ENCODE results near the gene HORMAD2. TPM values are rescaled to one million over a fixed set of nuclear protein-coding genes. Genes with fewer than 3 reads are reported as not detected.

The HORMAD2 gene
- not detected for total RNA-seq

GRCh38 chr22:30079952-30080533, at the start of gene HORMAD2:
Gene HORMAD2 (plus strand): TSS chr22:30080464. CDS start chr22:30093953, 13,489 bp downstream.
- H3K4me1 Mint-ChIP-seq (ENCODE audit: low read depth), result peaks cover 22% of the 10 kb centered on the region
- H3K4me3 Mint-ChIP-seq, result no peak within 1 kb of the TSS
- CTCF ChIA-PET, result no interaction called here
- peaks cover 6% of the 10 kb centered on the region for H3K9me3 Mint-ChIP-seq
- no peak within 1 kb of the TSS for H3K27ac Mint-ChIP-seq
- H3K27me3 Mint-ChIP-seq (ENCODE audit: low read depth), result peaks cover 5% of the 10 kb centered on the region
- DNase-seq, result no peak
- intact Hi-C loops (cut with micrococcal nuclease), result loop anchor here (2.0 to 5.0 kb wide), 2 partner anchors 75 to 183 kb away; no protein-coding TSS in a partner anchor
- H3K36me3 Mint-ChIP-seq (ENCODE audit: low read depth), result no peaks in the 10 kb centered on the region

- DNase-seq, result no peak
- no peak overlapping the region for H3K4me3 Mint-ChIP-seq
- H3K9me3 Mint-ChIP-seq, result no peaks in the 10 kb centered on the region
- intact Hi-C loops (cut with micrococcal nuclease), result no loop called here
- H3K36me3 Mint-ChIP-seq (ENCODE audit: low read depth), result no peaks in the 10 kb centered on the region
- H3K27ac Mint-ChIP-seq, result no peak overlapping the region
- no peaks in the 10 kb centered on the region for H3K27me3 Mint-ChIP-seq (ENCODE audit: low read depth)
- CTCF ChIA-PET, result interaction anchor here (0.6 kb wide), 1 partner anchor 320 kb away, joined by 3 read pairs; no protein-coding TSS in a partner anchor
- H3K4me1 Mint-ChIP-seq (ENCODE audit: low read depth), result no peaks in the 10 kb centered on the region
Observed at GRCh38 chr22:30031328-30031727, 48.9 kb upstream of the HORMAD2 start.

- intact Hi-C loops (cut with micrococcal nuclease), result no loop called here
- CTCF ChIA-PET, result interaction anchor here (0.6 kb wide), 2 partner anchors 53 to 320 kb away, joined by 3 read pairs; no protein-coding TSS in a partner anchor
- Mint-ChIP-seq H3K4me3 (no peak overlapping the region), H3K27me3 (ENCODE audit: low read depth) (no peaks in the 10 kb centered on the region), H3K9me3 (no peaks in the 10 kb centered on the region), H3K27ac (no peak overlapping the region), H3K4me1 (ENCODE audit: low read depth) (no peaks in the 10 kb centered on the region), H3K36me3 (ENCODE audit: low read depth) (no peaks in the 10 kb centered on the region)
- no peak for DNase-seq
Observed at GRCh38 chr22:30031764-30032455, 48.4 kb upstream of the HORMAD2 start.

GRCh38 chr22:30033137-30033536, 47.1 kb upstream of the HORMAD2 start:
- Mint-ChIP-seq H3K27me3 (ENCODE audit: low read depth) (no peaks in the 10 kb centered on the region), H3K4me1 (ENCODE audit: low read depth) (no peaks in the 10 kb centered on the region), H3K27ac (no peak overlapping the region), H3K36me3 (ENCODE audit: low read depth) (no peaks in the 10 kb centered on the region), H3K4me3 (no peak overlapping the region), H3K9me3 (no peaks in the 10 kb centered on the region)
- no peak for DNase-seq
- intact Hi-C loops (cut with micrococcal nuclease), result no loop called here
- CTCF ChIA-PET, result no interaction called here

GRCh38 chr22:30033901-30034300, 46.4 kb upstream of the HORMAD2 start:
- no peaks in the 10 kb centered on the region for H3K9me3 Mint-ChIP-seq
- H3K4me1 Mint-ChIP-seq (ENCODE audit: low read depth), result no peaks in the 10 kb centered on the region
- intact Hi-C loops (cut with micrococcal nuclease), result no loop called here
- no peak overlapping the region for H3K4me3 Mint-ChIP-seq
- CTCF ChIA-PET, result interaction anchor here (0.8 kb wide), 1 partner anchor 52 kb away, joined by 4 read pairs; no protein-coding TSS in a partner anchor
- no peak for DNase-seq
- H3K27ac Mint-ChIP-seq, result no peak overlapping the region
- H3K36me3 Mint-ChIP-seq (ENCODE audit: low read depth), result no peaks in the 10 kb centered on the region
- no peaks in the 10 kb centered on the region for H3K27me3 Mint-ChIP-seq (ENCODE audit: low read depth)

GRCh38 chr22:30036656-30037055, 43.6 kb upstream of the HORMAD2 start:
- no peak overlapping the region for H3K4me3 Mint-ChIP-seq
- H3K36me3 Mint-ChIP-seq (ENCODE audit: low read depth), result no peaks in the 10 kb centered on the region
- H3K27me3 Mint-ChIP-seq (ENCODE audit: low read depth), result no peaks in the 10 kb centered on the region
- CTCF ChIA-PET, result no interaction called here
- no peak overlapping the region for H3K27ac Mint-ChIP-seq
- H3K4me1 Mint-ChIP-seq (ENCODE audit: low read depth), result no peaks in the 10 kb centered on the region
- no peaks in the 10 kb centered on the region for H3K9me3 Mint-ChIP-seq
- intact Hi-C loops (cut with micrococcal nuclease), result no loop called here
- no peak for DNase-seq

- Mint-ChIP-seq H3K27ac (no peak overlapping the region), H3K9me3 (no peaks in the 10 kb centered on the region), H3K27me3 (ENCODE audit: low read depth) (no peaks in the 10 kb centered on the region), H3K4me3 (no peak overlapping the region), H3K4me1 (ENCODE audit: low read depth) (no peaks in the 10 kb centered on the region), H3K36me3 (ENCODE audit: low read depth) (no peaks in the 10 kb centered on the region)
- DNase-seq, result no peak
- CTCF ChIA-PET, result interaction anchor here (0.9 kb wide), 1 partner anchor 8 kb away, joined by 3 read pairs; no protein-coding TSS in a partner anchor
- intact Hi-C loops (cut with micrococcal nuclease), result no loop called here
Observed at GRCh38 chr22:30038219-30038618, 42.0 kb upstream of the HORMAD2 start.

GRCh38 chr22:30040499-30041260, 39.6 kb upstream of the HORMAD2 start:
- intact Hi-C loops (cut with micrococcal nuclease), result no loop called here
- Mint-ChIP-seq H3K36me3 (ENCODE audit: low read depth) (no peaks in the 10 kb centered on the region), H3K4me1 (ENCODE audit: low read depth) (peaks cover 2% of the 10 kb centered on the region), H3K9me3 (no peaks in the 10 kb centered on the region), H3K27ac (no peak overlapping the region), H3K27me3 (ENCODE audit: low read depth) (peaks cover 1% of the 10 kb centered on the region), H3K4me3 (no peak overlapping the region)
- CTCF ChIA-PET, result interaction anchor here (1.1 kb wide), 1 partner anchor 48 kb away, joined by 3 read pairs; no protein-coding TSS in a partner anchor
- no peak for DNase-seq

- Mint-ChIP-seq H3K27ac (no peak overlapping the region), H3K9me3 (no peaks in the 10 kb centered on the region), H3K4me3 (no peak overlapping the region), H3K36me3 (ENCODE audit: low read depth) (no peaks in the 10 kb centered on the region), H3K4me1 (ENCODE audit: low read depth) (peaks cover 2% of the 10 kb centered on the region), H3K27me3 (ENCODE audit: low read depth) (peaks cover 1% of the 10 kb centered on the region)
- no peak for DNase-seq
- intact Hi-C loops (cut with micrococcal nuclease), result no loop called here
- CTCF ChIA-PET, result no interaction called here
Observed at GRCh38 chr22:30041475-30041874, 38.8 kb upstream of the HORMAD2 start.

GRCh38 chr22:30041881-30042280, 38.4 kb upstream of the HORMAD2 start:
- Mint-ChIP-seq H3K4me1 (ENCODE audit: low read depth) (peaks cover 3% of the 10 kb centered on the region), H3K27me3 (ENCODE audit: low read depth) (peaks cover 1% of the 10 kb centered on the region), H3K4me3 (no peak overlapping the region), H3K9me3 (no peaks in the 10 kb centered on the region), H3K27ac (no peak overlapping the region), H3K36me3 (ENCODE audit: low read depth) (no peaks in the 10 kb centered on the region)
- intact Hi-C loops (cut with micrococcal nuclease), result no loop called here
- CTCF ChIA-PET, result no interaction called here
- DNase-seq, result no peak

GRCh38 chr22:30043161-30043560, 37.1 kb upstream of the HORMAD2 start:
- no peak for DNase-seq
- intact Hi-C loops (cut with micrococcal nuclease), result no loop called here
- Mint-ChIP-seq H3K4me3 (no peak overlapping the region), H3K4me1 (ENCODE audit: low read depth) (peaks cover 8% of the 10 kb centered on the region), H3K27ac (no peak overlapping the region), H3K27me3 (ENCODE audit: low read depth) (peaks cover 1% of the 10 kb centered on the region), H3K36me3 (ENCODE audit: low read depth) (no peaks in the 10 kb centered on the region), H3K9me3 (no peaks in the 10 kb centered on the region)
- CTCF ChIA-PET, result interaction anchor here (1.5 kb wide), 1 partner anchor 46 kb away, joined by 6 read pairs; no protein-coding TSS in a partner anchor

- no peak overlapping the region for H3K27ac Mint-ChIP-seq
- H3K4me3 Mint-ChIP-seq, result no peak overlapping the region
- H3K9me3 Mint-ChIP-seq, result no peaks in the 10 kb centered on the region
- H3K36me3 Mint-ChIP-seq (ENCODE audit: low read depth), result no peaks in the 10 kb centered on the region
- DNase-seq, result no peak
- intact Hi-C loops (cut with micrococcal nuclease), result no loop called here
- H3K27me3 Mint-ChIP-seq (ENCODE audit: low read depth), result peaks cover 1% of the 10 kb centered on the region
- CTCF ChIA-PET, result no interaction called here
- peaks cover 8% of the 10 kb centered on the region for H3K4me1 Mint-ChIP-seq (ENCODE audit: low read depth)
Observed at GRCh38 chr22:30044369-30044768, 35.9 kb upstream of the HORMAD2 start.

Measured in activated naive CD4-positive, alpha-beta T cell treated with anti-CD3 and anti-CD28 coated beads for 36 hours (primary cell).